CMK (cell line): ENCODE measurements around the gene RND3.

Experiments
- DNase-seq: peaks from one replicate; pipeline ENCODE4 v3.0.0-alpha.2; 2010; ENCODE audit warnings: low read depth

Gene RND3

GRCh38 chr2:150487537-150488429, at the start of gene RND3:
TSS of gene RND3 (minus strand) at chr2:150487667. CDS start at chr2:150487417, 250 bp downstream.
- DNase-seq, result no peak

- no peak for DNase-seq
Observed at GRCh38 chr2:150535176-150535575, 47.7 kb upstream of the RND3 start.

GRCh38 chr2:150532879-150533278, 45.4 kb upstream of the RND3 start:
- DNase-seq, result no peak

GRCh38 chr2:150532020-150532419, 44.6 kb upstream of the RND3 start:
- no peak for DNase-seq

GRCh38 chr2:150531591-150531990, 44.1 kb upstream of the RND3 start:
- no peak for DNase-seq

- DNase-seq, result no peak
Observed at GRCh38 chr2:150530168-150530567, 42.7 kb upstream of the RND3 start.

- DNase-seq, result no peak
Observed at GRCh38 chr2:150528861-150529801, 41.7 kb upstream of the RND3 start.

- DNase-seq, result no peak
Observed at GRCh38 chr2:150526827-150527226, 39.4 kb upstream of the RND3 start.

GRCh38 chr2:150526006-150526405, 38.5 kb upstream of the RND3 start:
- DNase-seq, result no peak

- no peak for DNase-seq
Observed at GRCh38 chr2:150522269-150522668, 34.8 kb upstream of the RND3 start.

- DNase-seq, result no peak
Observed at GRCh38 chr2:150520887-150521664, 33.6 kb upstream of the RND3 start.

GRCh38 chr2:150520033-150520432, 32.6 kb upstream of the RND3 start:
- DNase-seq, result no peak

- DNase-seq, result no peak
Observed at GRCh38 chr2:150517951-150518680, 30.6 kb upstream of the RND3 start.

GRCh38 chr2:150513647-150514046, 26.2 kb upstream of the RND3 start:
- no peak for DNase-seq

GRCh38 chr2:150508497-150509137, 21.1 kb upstream of the RND3 start:
- no peak for DNase-seq

GRCh38 chr2:150507071-150507470, 19.6 kb upstream of the RND3 start:
- DNase-seq, result no peak

- DNase-seq, result no peak
Observed at GRCh38 chr2:150505178-150505577, 17.7 kb upstream of the RND3 start.

GRCh38 chr2:150495993-150496627, 8.6 kb upstream of the RND3 start:
- no peak for DNase-seq

- no peak for DNase-seq
Observed at GRCh38 chr2:150495001-150495400, 7.5 kb upstream of the RND3 start.

- no peak for DNase-seq
Observed at GRCh38 chr2:150494234-150494945, 6.9 kb upstream of the RND3 start.
